ENCODE data around the gene DCP1B. TPM values are rescaled to one million over a fixed set of nuclear protein-coding genes. Genes with fewer than 3 reads are reported as not detected.

DCP1B gene
- total RNA-seq, 1 donor, result 13.0 TPM

- Histone ChIP-seq H3K36me3 (ENCODE audit: insufficient read depth, low read length) (peaks cover 12% of the 10 kb centered on the region), H3K4me1 (ENCODE audit: insufficient read depth, low read length) (peaks cover 20% of the 10 kb centered on the region), H4K20me1 (ENCODE audit: insufficient read depth, low read length) (peaks cover 2% of the 10 kb centered on the region), H3K4me2 (ENCODE audit: insufficient read depth, low read length) (no peak overlapping the region), H3K4me3 (ENCODE audit: insufficient read depth, low read length) (no peak overlapping the region), H2AFZ (ENCODE audit: low read length) (no peak overlapping the region), H3K79me2 (ENCODE audit: insufficient read depth, low read length) (no peaks in the 10 kb centered on the region), H3K27ac (ENCODE audit: low read depth, low read length) (no peak overlapping the region), H3K27me3 (ENCODE audit: insufficient read depth, low read length) (peaks cover 8% of the 10 kb centered on the region), H3K9me3 (ENCODE audit: low read depth, low read length) (no peaks in the 10 kb centered on the region)
- peak; percentile 49 for DNase-seq (ENCODE audit: insufficient read length, low spot score, missing footprints)
- TF ChIP-seq CTCF (IDR thresholded peaks at IDR 0.05; ENCODE audit: extremely low read depth, low read depth, low read length), result no peak
These were observed 64.9 kb downstream of the DCP1B start for GRCh38 chr12:1939331-1939730.

GRCh38 chr12:1937481-1938224 lies 66.6 kb downstream of the DCP1B start:
- H3K4me2 ChIP-seq (ENCODE audit: insufficient read depth, low read length), result no peak overlapping the region
- peaks cover 12% of the 10 kb centered on the region for H3K36me3 ChIP-seq (ENCODE audit: insufficient read depth, low read length)
- H2AFZ ChIP-seq (ENCODE audit: low read length), result no peak overlapping the region
- H3K9me3 ChIP-seq (ENCODE audit: low read depth, low read length), result no peaks in the 10 kb centered on the region
- no peak overlapping the region for H3K4me3 ChIP-seq (ENCODE audit: insufficient read depth, low read length)
- no peaks in the 10 kb centered on the region for H3K79me2 ChIP-seq (ENCODE audit: insufficient read depth, low read length)
- peaks cover 30% of the 10 kb centered on the region for H3K4me1 ChIP-seq (ENCODE audit: insufficient read depth, low read length)
- H3K27ac ChIP-seq (ENCODE audit: low read depth, low read length), result no peak overlapping the region
- peaks cover 8% of the 10 kb centered on the region for H3K27me3 ChIP-seq (ENCODE audit: insufficient read depth, low read length)
- peaks cover 2% of the 10 kb centered on the region for H4K20me1 ChIP-seq (ENCODE audit: insufficient read depth, low read length)
- DNase-seq (ENCODE audit: insufficient read length, low spot score, missing footprints), result peak; percentile 32
- TF ChIP-seq CTCF (IDR thresholded peaks at IDR 0.05; ENCODE audit: extremely low read depth, low read depth, low read length), result no peak

- DNase-seq (ENCODE audit: insufficient read length, low spot score, missing footprints), result peak; percentile 98
- peak overlapping the region; percentile 72 for H3K4me2 ChIP-seq (ENCODE audit: insufficient read depth, low read length)
- no peaks in the 10 kb centered on the region for H3K9me3 ChIP-seq (ENCODE audit: low read depth, low read length)
- no peak for TF ChIP-seq CTCF (IDR thresholded peaks at IDR 0.05; ENCODE audit: extremely low read depth, low read depth, low read length)
- peak overlapping the region; percentile 41 for H3K4me3 ChIP-seq (ENCODE audit: insufficient read depth, low read length)
- peaks cover 12% of the 10 kb centered on the region for H3K36me3 ChIP-seq (ENCODE audit: insufficient read depth, low read length)
- peaks cover 33% of the 10 kb centered on the region for H3K4me1 ChIP-seq (ENCODE audit: insufficient read depth, low read length)
- H3K79me2 ChIP-seq (ENCODE audit: insufficient read depth, low read length), result no peaks in the 10 kb centered on the region
- H2AFZ ChIP-seq (ENCODE audit: low read length), result no peak overlapping the region
- H4K20me1 ChIP-seq (ENCODE audit: insufficient read depth, low read length), result peaks cover 2% of the 10 kb centered on the region
- H3K27ac ChIP-seq (ENCODE audit: low read depth, low read length), result no peak overlapping the region
- H3K27me3 ChIP-seq (ENCODE audit: insufficient read depth, low read length), result peaks cover 8% of the 10 kb centered on the region
These were observed 67.6 kb downstream of the DCP1B start for GRCh38 chr12:1936406-1937320.

All from osteoblast (primary cell).